Stimulated activated CD4-positive, alpha-beta T cell treated with anti-CD3 and anti-CD28 coated beads, Interleukin-1b, Interleukin-23, amount 100 ng/mL, for 1 hour (primary cell): ENCODE data around the gene IGFALS.
A peak's percentile ranks its signal among the peaks of the same experiment; 100 is the strongest.
"Not testable (repeated sequence)": the region's sequence is repeated elsewhere in the genome, so short reads cannot be mapped to it uniquely, and the experiment has no call there.

Experiments
- DNase-seq, 2 donors: peaks; one replicate each; pipeline ENCODE4 v3.0.0-alpha.2; 2020; ENCODE audit warnings: low read depth in 2 of 2

IGFALS gene

GRCh38 chr16:1818204-1818872 lies 24.8 kb upstream of the IGFALS start:
- no peak for DNase-seq

GRCh38 chr16:1817716-1818115 lies 24.2 kb upstream of the IGFALS start:
- DNase-seq: no peak

GRCh38 chr16:1817276-1817589 lies 23.7 kb upstream of the IGFALS start:
- no peak for DNase-seq

GRCh38 chr16:1816396-1817275 lies 23.1 kb upstream of the IGFALS start:
- DNase-seq: no peak

GRCh38 chr16:1815461-1815860 lies 22.0 kb upstream of the IGFALS start:
- DNase-seq: no peak

GRCh38 chr16:1812732-1813163 lies 19.2 kb upstream of the IGFALS start:
- DNase-seq: peak in 1 of 2 donors; percentile 14

- DNase-seq: no peak
These were observed 17.0 kb upstream of the IGFALS start for GRCh38 chr16:1810536-1810935.

- DNase-seq: no peak
These were observed 16.6 kb upstream of the IGFALS start for GRCh38 chr16:1810106-1810505.

GRCh38 chr16:1809281-1809801 lies 15.8 kb upstream of the IGFALS start:
- DNase-seq: no peak

- no peak for DNase-seq
These were observed 15.2 kb upstream of the IGFALS start for GRCh38 chr16:1808691-1809090.

GRCh38 chr16:1807626-1808025 lies 14.1 kb upstream of the IGFALS start:
- no peak for DNase-seq

GRCh38 chr16:1800701-1801100 lies 7.2 kb upstream of the IGFALS start:
- no peak for DNase-seq

GRCh38 chr16:1799263-1799662 lies 5.8 kb upstream of the IGFALS start:
- DNase-seq: not testable (repeated sequence)

GRCh38 chr16:1794908-1795666 lies 1.6 kb upstream of the IGFALS start:
- DNase-seq: no peak

- DNase-seq: no peak
These were observed 841 bp upstream of the IGFALS start for GRCh38 chr16:1794221-1794871.

- no peak for DNase-seq
These were observed 498 bp downstream of the IGFALS start for GRCh38 chr16:1792836-1793577.

- DNase-seq: no peak
These were observed 1.3 kb downstream of the IGFALS start for GRCh38 chr16:1791943-1792812.

- no peak for DNase-seq
These were observed 2.1 kb downstream of the IGFALS start for GRCh38 chr16:1791256-1791942.

GRCh38 chr16:1790611-1791255 lies 2.8 kb downstream of the IGFALS start:
- no peak for DNase-seq
